NCI-H748 (cell line): Measurements from ENCODE around the gene MRI1.
"Not testable (repeated sequence)": the region's sequence is repeated elsewhere in the genome, so short reads cannot be mapped to it uniquely, and the experiment has no call there.

Source experiments
- DNase-seq: peaks from one replicate; lab custom pipeline; 2025; ENCODE audit not compliant: unreplicated experiment; lab: John Stamatoyannopoulos, UW

MRI1 gene

DNA sequence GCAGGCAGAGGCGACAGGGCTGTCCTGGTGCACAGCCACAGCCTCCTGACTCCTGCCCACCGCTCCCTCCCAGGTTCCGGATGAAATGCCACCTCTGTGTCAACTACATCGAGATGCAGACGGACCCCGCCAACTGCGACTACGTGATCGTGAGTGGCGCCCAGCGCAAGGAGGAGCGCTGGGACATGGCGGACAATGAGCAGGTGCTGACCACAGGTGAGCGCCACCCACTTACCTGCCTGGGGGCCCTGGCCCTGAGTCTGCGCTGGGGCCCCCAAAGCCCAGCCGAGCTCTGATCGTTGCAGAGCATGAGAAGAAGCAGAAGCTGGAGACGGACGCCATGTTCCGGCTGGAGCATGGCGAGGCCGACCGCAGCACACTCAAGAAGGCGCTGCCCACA is 5.5 kb upstream of the MRI1 start:
- DNase-seq, result no peak

DNA sequence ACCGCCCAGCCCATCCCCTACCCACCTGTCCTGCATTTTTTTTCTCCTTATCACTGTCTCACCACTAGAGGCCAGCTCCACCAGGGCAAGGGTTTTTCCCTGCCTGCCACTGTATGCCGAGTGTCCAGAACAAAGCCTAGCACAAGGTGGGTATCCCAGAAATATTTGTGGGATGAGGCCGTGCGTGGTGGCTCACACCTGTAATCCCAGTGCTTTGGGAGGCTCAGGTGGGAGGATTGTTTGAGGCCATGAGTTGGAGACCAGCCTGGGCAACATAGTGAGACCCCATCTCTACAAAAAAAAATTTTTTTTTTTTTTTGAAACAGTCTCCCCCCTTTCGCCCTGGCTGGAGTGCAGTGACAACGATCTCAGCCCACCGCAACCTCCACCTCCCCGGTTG is 2.9 kb upstream of the MRI1 start:
- no peak for DNase-seq

DNA sequence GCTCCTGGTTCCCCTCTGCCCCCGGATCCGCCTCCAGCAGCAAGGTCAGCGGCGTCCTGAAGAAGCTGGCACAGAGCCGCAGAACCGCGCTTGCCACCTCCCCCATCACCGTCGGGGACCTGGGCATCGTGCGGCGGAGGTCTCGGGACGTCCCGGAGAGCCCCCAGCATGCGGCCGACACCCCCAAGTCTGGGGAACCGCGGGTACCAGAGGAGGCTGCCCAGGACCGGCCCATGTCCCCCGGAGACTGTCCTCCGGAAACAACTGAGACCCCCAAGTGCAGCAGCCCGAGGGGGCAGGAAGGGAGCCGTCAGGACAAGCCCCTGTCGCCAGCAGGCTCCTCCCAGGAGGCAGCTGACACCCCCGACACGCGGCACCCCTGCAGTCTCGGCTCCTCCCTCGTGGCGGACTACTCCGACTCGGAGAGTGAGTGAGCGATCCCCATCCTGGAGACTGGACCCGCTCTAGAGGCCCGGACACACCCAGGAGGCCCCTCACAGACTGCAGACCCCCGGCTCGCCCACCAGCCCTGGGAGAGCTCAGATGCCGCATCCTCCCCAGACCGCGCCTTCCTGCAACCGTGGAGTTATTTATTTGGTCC is 1.6 kb upstream of the MRI1 start:
- DNase-seq, result no peak

DNA sequence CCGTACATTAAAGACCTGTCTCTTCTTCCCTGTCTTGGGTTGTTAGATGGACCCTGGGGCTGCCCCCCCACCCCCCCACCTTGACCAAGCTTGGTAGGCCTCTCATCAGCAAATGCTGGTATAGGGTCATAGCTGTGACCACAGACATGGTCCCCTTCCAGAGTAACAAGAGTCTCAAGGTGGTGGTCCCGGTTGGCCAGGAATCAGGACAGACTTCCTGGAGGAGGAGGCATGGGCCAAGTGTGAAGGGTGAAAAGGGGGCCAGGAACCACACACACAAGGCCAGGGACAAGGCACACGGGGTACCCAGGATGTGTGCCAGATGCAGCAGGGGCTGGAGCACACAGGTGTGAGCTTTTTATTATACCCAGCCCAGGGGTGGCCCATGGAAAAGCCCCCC is 1.1 kb upstream of the MRI1 start:
- no peak for DNase-seq

DNA sequence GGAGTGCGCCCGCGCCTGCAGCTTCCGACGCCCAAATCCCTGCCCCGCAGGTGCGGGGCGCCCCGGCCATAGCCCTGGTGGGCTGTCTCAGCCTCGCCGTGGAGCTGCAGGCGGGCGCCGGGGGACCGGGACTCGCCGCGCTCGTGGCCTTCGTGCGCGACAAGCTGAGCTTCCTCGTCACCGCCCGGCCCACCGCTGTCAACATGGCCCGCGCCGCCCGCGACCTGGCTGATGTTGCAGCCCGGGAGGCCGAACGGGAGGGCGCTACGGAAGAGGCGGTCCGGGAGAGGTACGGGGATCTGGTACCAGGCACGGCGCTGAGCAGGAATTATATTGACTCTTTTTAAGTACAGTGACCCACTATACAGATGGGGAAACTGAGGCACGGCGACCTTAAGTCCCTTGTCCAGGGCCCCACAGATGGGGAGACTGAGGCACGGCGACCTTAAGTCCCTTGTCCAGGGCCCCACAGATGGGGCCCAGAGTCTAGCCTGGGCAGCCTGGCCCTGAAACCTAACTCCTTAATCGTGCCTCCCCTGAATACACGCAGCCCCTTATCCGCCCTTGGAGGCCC is 586 bp downstream of the MRI1 start:
- DNase-seq, result peak; percentile 25

DNA sequence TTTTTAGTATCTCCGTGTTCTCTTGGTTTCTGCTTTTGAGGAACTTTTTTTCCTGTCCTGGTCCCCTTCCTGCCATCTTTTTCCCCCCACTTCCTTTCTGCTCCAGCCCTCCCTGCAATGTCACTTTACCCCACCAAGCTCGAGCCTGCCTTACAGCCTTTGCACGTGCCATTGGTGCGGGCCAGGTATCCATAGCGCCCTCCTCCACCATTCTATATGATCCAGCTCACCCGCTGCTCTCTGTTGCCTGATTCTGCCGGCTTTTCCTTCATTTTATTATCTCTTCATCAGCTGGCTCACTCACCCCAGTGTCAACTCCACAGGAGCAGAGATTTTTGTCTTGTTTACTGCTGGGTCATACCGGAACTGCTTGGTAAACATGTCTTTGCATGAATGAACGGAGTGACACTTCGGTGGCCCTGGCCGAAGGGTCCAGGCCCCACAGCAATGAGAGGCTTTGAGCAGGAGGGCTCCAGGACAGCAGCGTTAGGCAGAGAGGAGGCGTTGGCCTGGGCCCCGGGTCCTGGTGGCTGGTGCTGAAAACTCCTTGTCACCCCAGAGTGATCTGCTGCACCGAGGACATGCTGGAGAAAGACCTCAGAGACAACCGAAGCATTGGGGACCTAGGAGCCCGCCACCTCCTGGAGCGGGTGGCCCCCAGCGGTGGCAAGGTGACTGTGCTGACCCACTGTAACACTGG is 1.2 kb downstream of the MRI1 start:
- no peak for DNase-seq

DNA sequence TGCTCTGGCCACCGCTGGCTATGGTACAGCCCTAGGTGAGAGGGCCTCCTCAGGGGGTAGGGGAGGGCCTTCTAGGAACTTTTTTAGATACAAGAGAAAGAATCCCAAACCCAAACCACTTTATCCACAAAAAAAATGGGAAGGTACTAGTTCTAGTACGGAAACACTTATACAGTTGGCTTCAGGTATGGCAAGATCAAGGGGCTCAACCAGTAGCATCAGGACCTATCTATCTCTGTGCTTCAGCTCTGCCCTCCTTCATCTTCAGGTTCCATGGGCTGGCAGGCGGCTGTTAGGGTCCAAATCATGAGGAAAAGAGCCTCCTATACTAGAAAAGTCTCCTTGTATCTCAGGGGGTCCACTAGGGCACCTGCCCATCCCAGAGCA is 1.8 kb downstream of the MRI1 start:
- DNase-seq, result no peak

DNA sequence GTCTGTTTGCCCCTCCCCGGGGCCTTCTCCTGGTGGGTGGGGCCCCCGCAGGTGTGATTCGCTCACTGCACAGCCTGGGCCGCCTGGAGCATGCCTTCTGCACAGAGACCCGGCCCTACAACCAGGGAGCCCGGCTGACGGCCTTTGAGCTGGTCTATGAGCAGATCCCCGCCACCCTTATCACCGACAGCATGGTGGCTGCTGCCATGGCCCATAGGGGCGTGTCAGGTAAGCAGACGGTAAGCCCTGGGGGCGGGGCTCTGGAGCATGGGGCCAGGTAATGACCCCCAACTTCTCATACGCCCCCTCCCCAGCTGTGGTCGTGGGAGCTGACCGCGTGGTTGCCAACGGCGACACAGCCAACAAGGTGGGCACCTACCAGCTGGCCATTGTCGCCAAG is 4.2 kb downstream of the MRI1 start:
- DNase-seq, result no peak

DNA sequence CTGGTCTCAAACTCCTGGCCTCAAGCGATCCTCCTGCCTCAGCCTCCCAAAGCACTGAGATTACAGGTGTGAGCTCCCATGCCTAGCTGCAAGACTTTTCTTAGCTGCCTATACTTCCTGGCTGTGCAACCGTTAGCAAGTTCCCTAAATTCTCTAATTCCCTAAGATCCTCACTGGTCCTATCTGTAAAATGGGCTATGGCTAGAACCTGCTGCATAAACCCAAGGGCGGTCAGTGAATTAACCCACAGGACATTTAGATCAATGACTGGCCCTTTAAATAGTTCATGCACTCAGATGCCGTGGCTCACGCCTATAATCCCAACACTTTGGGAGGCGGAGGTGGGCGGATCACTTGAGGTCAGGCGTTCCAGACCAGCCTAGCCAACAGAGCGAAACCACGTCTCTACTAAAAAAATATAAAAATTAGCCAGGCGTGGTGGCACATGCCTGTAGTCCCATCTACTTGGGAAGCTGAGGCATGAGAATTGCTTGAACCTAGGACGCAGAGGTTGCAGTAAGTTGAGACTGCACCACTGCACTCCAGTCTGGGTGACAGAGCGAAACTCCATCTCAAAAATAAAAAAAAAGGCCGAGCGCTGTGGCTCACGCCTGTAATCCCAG is 5.8 kb downstream of the MRI1 start:
- no peak for DNase-seq

DNA sequence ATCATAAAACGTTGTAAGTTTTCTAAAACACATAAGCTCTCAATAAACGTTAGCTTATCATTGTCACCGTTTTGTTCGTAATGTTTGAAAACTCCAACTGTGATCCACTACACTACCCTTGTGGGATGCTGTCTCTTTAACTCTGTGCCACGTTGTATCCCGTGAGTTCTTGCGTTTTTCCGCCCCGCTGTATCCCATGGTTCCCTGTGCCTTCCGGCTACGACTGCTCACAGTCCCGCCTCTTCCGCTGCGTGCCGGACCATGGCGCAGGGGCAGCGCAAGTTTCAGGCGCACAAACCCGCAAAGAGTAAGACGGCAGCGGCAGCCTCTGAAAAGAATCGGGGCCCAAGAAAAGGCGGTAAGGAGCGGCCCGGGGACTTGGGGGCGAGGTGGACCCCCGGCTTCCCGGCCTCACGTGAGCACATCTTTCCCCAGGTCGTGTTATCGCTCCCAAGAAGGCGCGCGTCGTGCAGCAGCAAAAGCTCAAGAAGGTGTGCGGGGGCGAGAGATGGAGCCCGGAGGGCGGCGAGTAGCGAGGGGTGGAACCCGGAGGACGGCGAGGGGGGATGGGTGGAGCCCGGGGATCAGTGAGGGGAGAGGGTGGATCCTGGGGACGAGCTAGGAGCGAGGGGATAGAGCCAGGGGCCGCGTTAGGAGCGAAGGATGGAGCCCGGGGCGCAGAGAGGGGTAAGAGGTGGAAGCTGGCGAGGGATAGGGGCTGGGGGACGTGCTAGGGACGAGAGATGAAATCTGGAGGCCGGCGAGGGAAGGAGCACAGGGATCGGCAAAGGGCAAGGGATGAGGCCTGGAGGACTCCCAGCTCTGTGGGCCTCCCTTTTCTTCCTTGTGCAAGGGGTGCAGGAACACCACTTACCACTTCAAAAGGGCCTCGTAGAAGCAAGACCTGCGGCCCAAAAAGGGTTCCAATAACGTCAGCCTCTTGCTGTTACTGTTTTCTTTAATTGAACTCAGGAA is 10.2 kb downstream of the MRI1 start, which contains the start of gene C19orf53:
Gene C19orf53, plus strand, starts transcription at position 240 of the 975 bp plus-strand sequence. Its CDS starts 22 bp downstream, at position 262.
- DNase-seq, result peak; percentile 83

DNA sequence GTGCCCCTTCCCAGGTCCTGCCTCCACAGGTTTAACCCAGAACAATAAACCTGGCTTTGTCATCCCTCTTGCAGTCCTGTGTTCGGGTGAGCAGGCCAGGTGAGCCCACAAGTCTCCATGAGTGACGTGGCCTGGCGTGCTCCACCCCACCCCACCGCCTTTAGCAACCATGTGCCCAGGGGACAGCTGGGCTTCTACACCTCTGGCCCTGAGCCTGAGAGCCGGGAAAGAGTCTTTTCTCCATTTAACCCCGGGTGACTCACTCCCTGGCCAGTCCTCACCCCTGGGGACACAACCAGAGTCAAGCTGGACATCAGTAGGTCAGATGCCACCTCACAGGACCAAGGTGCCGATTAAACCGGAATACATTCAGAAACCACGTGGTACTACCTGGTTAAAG is 14.1 kb downstream of the MRI1 start:
- no peak for DNase-seq

DNA sequence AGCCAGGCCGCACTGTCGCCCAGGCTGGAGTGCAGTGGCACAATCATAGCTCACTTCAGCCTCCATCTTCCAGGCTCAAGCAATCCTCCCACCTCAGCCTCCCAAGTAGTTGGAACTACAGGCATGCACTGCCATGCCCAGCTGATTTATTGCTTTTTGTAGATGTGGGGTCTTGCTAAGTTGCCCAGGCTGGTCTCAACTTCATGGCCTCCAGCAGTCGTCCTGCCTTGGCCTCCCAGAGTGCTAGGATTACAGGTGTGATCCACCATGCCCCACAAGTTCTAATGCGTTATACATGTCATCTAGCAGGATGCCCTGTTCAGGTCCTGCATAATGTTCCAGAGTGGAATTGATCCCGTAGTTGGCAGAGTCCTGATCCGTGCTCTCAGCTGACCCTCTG is 14.5 kb downstream of the MRI1 start:
- no peak for DNase-seq

DNA sequence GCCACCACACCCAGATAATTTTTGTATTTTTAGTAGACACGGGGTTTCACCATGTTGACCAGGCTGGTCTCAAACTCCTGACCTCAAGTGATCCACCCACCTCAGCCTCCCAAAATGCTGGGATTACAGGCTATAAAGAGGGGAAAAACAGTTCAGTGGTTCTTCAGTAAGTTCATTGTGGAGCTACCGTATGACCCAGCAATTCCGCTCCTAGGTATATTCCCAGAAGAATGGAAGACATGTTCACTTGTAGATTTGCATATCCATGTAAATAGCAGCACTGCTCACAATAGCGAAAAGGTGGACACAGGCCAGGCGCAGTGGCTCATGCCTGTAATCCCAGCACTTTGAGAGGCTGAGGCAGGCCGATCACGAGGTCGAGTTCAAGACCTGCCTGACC is 15.5 kb downstream of the MRI1 start:
- not testable (repeated sequence) for DNase-seq

DNA sequence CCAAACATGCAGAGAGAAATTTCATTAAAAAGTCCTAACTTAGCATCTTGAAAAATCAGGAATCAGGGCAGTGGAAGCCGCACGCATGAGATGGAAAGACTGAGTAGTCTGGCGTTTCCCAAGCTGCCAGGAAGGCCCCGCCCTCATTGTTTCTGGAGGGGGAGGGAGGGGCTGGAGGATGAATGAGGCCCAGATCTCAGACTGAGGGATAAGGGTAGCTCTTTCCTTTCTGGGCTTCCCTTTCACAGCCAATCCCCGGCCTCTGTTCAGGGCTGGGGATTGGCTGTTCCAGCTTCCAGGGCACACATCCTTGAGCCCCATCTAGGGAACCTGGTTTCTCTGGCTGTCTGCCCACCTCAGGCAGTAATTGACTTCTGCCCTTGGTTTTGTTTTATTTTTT is 17.2 kb downstream of the MRI1 start:
- peak; percentile 74 for DNase-seq

DNA sequence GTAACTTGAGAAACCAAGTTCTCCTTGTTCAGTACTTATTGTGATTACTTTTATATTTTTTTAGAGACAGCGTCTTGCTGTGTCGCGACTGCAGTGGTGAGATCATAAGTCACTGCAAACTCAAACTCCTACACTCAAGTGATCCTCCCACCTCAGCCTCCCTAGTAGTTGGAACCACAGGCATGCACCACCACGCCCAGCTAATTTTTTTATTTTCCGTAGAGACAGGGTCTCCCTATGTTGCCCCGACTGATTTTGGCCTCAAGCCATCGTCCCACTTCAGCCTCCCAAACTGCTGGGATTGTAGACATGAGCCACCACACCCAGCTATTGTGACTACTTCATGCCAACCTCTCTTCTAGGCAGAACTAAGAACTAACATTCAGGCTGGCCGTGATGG is 18.2 kb downstream of the MRI1 start:
- DNase-seq, result no peak

DNA sequence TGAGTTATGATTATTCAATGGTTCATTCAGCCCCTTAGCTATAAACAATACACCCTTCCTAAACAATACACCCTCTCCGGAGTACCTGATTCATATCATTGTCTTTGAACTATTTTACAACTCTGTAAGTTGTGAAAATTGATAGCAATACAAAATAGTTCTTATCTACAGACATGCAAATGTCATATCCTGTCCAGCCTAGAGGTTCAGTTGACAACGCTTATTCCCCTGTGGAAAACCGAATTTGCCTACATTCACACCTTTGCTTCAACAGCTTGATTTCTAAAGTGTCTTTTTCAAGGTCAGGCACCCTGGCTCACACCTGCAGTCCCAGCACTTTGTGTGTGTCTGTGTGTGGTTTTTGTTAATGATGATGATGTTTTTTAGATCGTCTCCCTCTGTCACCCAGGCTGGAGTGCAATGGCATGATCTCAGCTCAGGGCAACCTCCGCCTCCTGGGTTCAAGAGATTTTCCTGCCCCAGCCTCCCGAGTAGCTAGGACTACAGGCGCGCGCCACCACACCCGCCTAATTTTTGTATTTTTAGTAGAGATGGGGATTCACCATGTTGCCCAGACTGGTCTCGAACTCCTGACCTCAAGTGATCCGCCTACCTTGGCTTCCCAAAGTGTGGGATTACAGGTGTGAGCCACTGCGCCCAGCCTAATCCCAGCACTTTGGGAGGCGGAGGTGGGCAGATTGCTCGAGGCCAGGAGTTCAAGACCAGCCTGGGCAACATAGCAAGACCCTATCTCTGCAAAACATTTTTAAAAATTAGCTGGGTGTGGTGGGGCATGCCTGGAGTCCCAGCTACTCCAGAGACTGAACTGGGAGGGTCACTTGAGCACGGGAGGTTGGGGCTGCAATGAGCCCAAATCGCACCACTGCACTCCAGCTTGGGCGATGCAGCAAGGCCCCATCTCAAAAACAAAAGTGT is 19.5 kb downstream of the MRI1 start:
- DNase-seq, result no peak

DNA sequence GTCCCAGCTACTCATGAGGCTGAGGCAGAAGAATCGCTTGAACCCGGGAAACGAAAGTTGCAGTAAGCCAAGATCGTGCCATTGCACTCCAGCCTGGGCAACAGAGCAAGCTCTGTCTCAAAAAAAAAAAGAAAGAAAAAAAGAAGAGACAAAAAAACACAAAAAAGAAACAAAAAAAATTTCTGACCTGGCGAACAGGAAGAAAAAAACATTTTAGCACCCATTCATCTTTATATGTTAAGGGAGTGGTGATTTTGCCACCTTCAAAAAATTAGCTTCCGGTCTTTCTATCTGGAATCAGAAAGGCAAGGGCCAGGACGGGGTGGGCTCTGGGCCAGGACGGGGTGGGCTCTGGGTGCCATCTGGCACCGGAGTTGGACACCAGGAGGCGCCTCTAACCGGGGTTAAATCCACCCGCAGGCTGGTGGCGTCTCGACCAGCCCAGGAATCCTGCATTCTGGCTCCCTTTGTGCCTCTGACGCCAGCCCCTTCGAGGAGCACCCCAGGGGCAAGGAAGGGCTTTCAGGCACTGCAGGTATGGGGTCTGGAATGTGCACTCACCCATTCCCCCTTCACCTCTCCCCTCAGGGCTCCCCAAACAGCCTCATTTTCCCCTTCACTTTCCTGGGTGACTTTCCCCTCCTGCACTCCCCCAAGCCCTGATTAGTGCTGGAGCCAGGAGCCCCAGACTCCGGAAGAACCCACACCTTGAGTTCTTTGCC is 20.6 kb downstream of the MRI1 start:
- peak; percentile 47 for DNase-seq

DNA sequence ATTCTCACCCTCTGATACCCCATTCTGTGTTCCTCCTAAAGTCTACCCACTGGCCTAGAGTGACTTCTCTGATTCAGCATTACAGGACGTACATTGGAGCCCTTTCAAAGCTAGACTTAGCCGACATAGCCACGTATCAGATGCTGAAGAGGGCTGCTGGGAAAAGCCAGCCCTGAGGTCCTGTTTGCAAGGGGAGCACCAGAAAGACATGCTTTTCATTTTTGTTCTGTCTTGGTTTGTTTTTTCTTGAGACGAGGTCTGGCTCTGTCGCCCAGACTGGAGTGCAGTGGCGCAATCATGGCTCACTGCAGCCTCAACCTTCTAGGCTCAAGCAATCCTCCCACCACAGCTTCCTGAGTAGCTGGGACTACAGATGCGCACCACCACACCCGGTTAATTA is 24.7 kb downstream of the MRI1 start:
- no peak for DNase-seq

DNA sequence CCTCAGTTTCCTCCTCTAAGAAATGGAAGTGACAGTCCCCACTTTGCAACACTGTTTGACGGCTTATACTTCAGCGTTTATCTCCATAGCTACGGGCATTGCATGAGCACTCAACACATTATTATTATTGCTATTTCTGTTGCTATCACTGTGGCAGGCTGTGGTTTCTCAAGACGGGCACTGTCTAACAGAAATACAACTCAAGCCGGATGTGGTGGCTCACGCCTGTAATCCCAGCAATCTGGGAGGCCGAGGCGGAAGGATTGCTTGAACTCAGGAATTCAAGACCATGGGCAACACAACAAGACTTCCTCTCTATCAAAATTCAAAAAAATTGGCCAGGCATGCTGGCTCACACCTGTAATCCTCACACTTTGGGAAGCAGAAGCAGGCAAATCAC is 26.0 kb downstream of the MRI1 start:
- no peak for DNase-seq
